Activated CD8-positive, alpha-beta memory T cell treated with anti-CD3 and anti-CD28 coated beads for 4 hours (primary cell): ENCODE data around the gene NTN4.
"Not testable (repeated sequence)": the region's sequence is repeated elsewhere in the genome, so short reads cannot be mapped to it uniquely, and the experiment has no call there.

Experiments
- DNase-seq, 2 donors: peaks; one replicate each; pipeline ENCODE4 v3.0.0-alpha.2; 2020; ENCODE audit warnings: low read depth in 2 of 2

Gene NTN4

GRCh38 chr12:95654665-95655064, 135.9 kb downstream of the NTN4 start:
- DNase-seq: not testable (repeated sequence)

- no peak for DNase-seq
Observed at GRCh38 chr12:95653771-95654546, 136.6 kb downstream of the NTN4 start.

- DNase-seq: no peak
Observed at GRCh38 chr12:95651681-95652080, 138.9 kb downstream of the NTN4 start.

GRCh38 chr12:95648990-95649791, 141.4 kb downstream of the NTN4 start:
- no peak for DNase-seq

GRCh38 chr12:95646781-95647190, 143.8 kb downstream of the NTN4 start:
- no peak for DNase-seq

- DNase-seq: no peak
Observed at GRCh38 chr12:95643256-95643655, 147.3 kb downstream of the NTN4 start.

GRCh38 chr12:95642583-95642982, 148.0 kb downstream of the NTN4 start:
- no peak for DNase-seq

- no peak for DNase-seq
Observed at GRCh38 chr12:95641299-95641952, 149.1 kb downstream of the NTN4 start.

- DNase-seq: no peak
Observed at GRCh38 chr12:95640516-95640915, 150.0 kb downstream of the NTN4 start.

GRCh38 chr12:95637471-95638155, 153.0 kb downstream of the NTN4 start:
- DNase-seq: no peak

- DNase-seq: no peak
Observed at GRCh38 chr12:95637010-95637409, 153.6 kb downstream of the NTN4 start.

GRCh38 chr12:95634622-95635621, 155.6 kb downstream of the NTN4 start:
- DNase-seq: no peak

- no peak for DNase-seq
Observed at GRCh38 chr12:95633732-95634465, 156.7 kb downstream of the NTN4 start.

- DNase-seq: no peak
Observed at GRCh38 chr12:95633049-95633731, 157.4 kb downstream of the NTN4 start.

GRCh38 chr12:95630496-95630895, 160.1 kb downstream of the NTN4 start:
- DNase-seq: no peak

- no peak for DNase-seq
Observed at GRCh38 chr12:95629392-95629791, 161.2 kb downstream of the NTN4 start.

- no peak for DNase-seq
Observed at GRCh38 chr12:95626854-95627253, 163.7 kb downstream of the NTN4 start.

GRCh38 chr12:95625012-95625411, 165.6 kb downstream of the NTN4 start:
- no peak for DNase-seq

GRCh38 chr12:95624589-95624988, 166.0 kb downstream of the NTN4 start:
- DNase-seq: no peak
